Vagina (tissue), 2 donors: ENCODE data around the gene CCDC92B. TPM values are rescaled to one million over a fixed set of nuclear protein-coding genes. Genes with fewer than 3 reads are reported as not detected.

Experiments
- DNase-seq, 2 donors: peaks; one replicate each; pipeline ENCODE4 v3.0.0-alpha.2; 2017; ENCODE audit errors: extremely low spot score in 2 of 2
- H3K27ac ChIP-seq: fragments of 200-600 bp; sonication (generic); one replicate; pipeline ENCODE4 v1.5.1; 2019
- H3K27me3 ChIP-seq: fragments of 200-600 bp; sonication (generic); one replicate; pipeline ENCODE4 v1.5.1; 2019
- H3K36me3 ChIP-seq, 2 donors: fragments of 200-600 bp; sonication (generic); one replicate each; pipeline ENCODE4 v1.5.1; 2017 to 2019
- H3K4me1 ChIP-seq: fragments of 200-600 bp; sonication (generic); one replicate; pipeline ENCODE4 v1.5.1; 2019
- H3K4me3 ChIP-seq, 2 donors: fragments of 200-600 bp; sonication (generic); 1 replicate in 1 of 2; 2 replicates in 1 of 2; pipeline ENCODE4 v1.5.1; 2016 to 2019
- H3K9me3 ChIP-seq: fragments of 200-600 bp; sonication (generic); one replicate; pipeline ENCODE4 v1.5.1; 2019
- CTCF ChIP-seq, 3 experiments: fragments of 450-650 bp in 2 of 3; fragments of 200-600 bp in 1 of 3; sonication (generic) in 1 of 3; IDR thresholded peaks; one replicate each; pipeline ENCODE4 v1.5.1; 2017 to 2019; ENCODE audit warnings: antibody characterized with exemption in 3 of 3, mild to moderate bottlenecking in 2 of 3, moderate library complexity in 2 of 3
- POLR2A ChIP-seq, 2 donors: fragments of 450-650 bp; IDR thresholded peaks; one replicate each; pipeline ENCODE4 v1.6.1; 2017; ENCODE audit warnings: antibody characterized with exemption in 2 of 2, mild to moderate bottlenecking in 2 of 2, moderate library complexity in 2 of 2
- POLR2AphosphoS5 ChIP-seq, 2 donors: sonication (generic); formaldehyde crosslinking; IDR thresholded peaks; one replicate each; pipeline ENCODE4 v1.9.0; 2017; ENCODE audit warnings: antibody characterized with exemption in 2 of 2, mild to moderate bottlenecking in 2 of 2, low read depth in 1 of 2; ENCODE audit not compliant: insufficient read depth in 1 of 2
- intact Hi-C: fragments of 100-400 bp; cut with DNase I; formaldehyde crosslinking; loops from one replicate; pipeline ENCODE4 v1.15.1; 2023
- total RNA-seq: library from RNA; depleted of rRNA; stranded (reverse); fragments of >200 nt; gene quantifications from one replicate; pipeline ENCODE4 v1.2.3, GENCODE V29; 2016

The CCDC92B gene
- total RNA-seq, 1 donor from 2014 or later: 0.25 TPM

GRCh38 chr17:2707721-2708584 is 41.5 kb downstream of the CCDC92B start:
- H3K27ac ChIP-seq: no peak overlapping the region
- H3K27me3 ChIP-seq: no peaks in the 10 kb centered on the region
- H3K4me1 ChIP-seq: peaks cover 60% of the 10 kb centered on the region
- TF ChIP-seq CTCF (IDR thresholded peaks at IDR 0.05) (no peak), POLR2AphosphoS5 (IDR thresholded peaks at IDR 0.05; ENCODE audit: insufficient read depth in 1 of 2, low read depth in 1 of 2) (no peak), POLR2A (IDR thresholded peaks at IDR 0.05) (no peak)
- H3K36me3 ChIP-seq: peaks cover 0 to 12% of the 10 kb centered on the region in 2 donors
- DNase-seq: no peak
- no peaks in the 10 kb centered on the region for H3K9me3 ChIP-seq
- no peak overlapping the region for H3K4me3 ChIP-seq
- intact Hi-C loops: no loop called here

GRCh38 chr17:2706911-2707510 is 42.4 kb downstream of the CCDC92B start:
- no peak for DNase-seq
- intact Hi-C loops: no loop called here
- H3K27ac ChIP-seq: no peak overlapping the region
- peaks cover 0 to 21% of the 10 kb centered on the region in 2 donors for H3K36me3 ChIP-seq
- no peaks in the 10 kb centered on the region for H3K27me3 ChIP-seq
- TF ChIP-seq POLR2A (IDR thresholded peaks at IDR 0.05) (no peak), POLR2AphosphoS5 (IDR thresholded peaks at IDR 0.05; ENCODE audit: insufficient read depth in 1 of 2, low read depth in 1 of 2) (no peak), CTCF (IDR thresholded peaks at IDR 0.05) (no peak)
- H3K4me1 ChIP-seq: peaks cover 50% of the 10 kb centered on the region
- no peaks in the 10 kb centered on the region for H3K9me3 ChIP-seq
- no peak overlapping the region for H3K4me3 ChIP-seq

GRCh38 chr17:2705888-2706795 is 43.3 kb downstream of the CCDC92B start:
- H3K27ac ChIP-seq: no peak overlapping the region
- no peaks in the 10 kb centered on the region for H3K27me3 ChIP-seq
- TF ChIP-seq POLR2AphosphoS5 (IDR thresholded peaks at IDR 0.05; ENCODE audit: insufficient read depth in 1 of 2, low read depth in 1 of 2): no peak
- no peak for TF ChIP-seq CTCF (IDR thresholded peaks at IDR 0.05)
- no peak for TF ChIP-seq POLR2A (IDR thresholded peaks at IDR 0.05)
- no peak overlapping the region for H3K4me3 ChIP-seq
- H3K4me1 ChIP-seq: peaks cover 49% of the 10 kb centered on the region
- intact Hi-C loops: no loop called here
- no peaks in the 10 kb centered on the region for H3K9me3 ChIP-seq
- H3K36me3 ChIP-seq: peaks cover 0 to 30% of the 10 kb centered on the region in 2 donors
- no peak for DNase-seq

GRCh38 chr17:2705263-2705662 is 44.2 kb downstream of the CCDC92B start:
- peaks cover 41% of the 10 kb centered on the region for H3K4me1 ChIP-seq
- no peak for TF ChIP-seq CTCF (IDR thresholded peaks at IDR 0.05)
- TF ChIP-seq POLR2AphosphoS5 (IDR thresholded peaks at IDR 0.05; ENCODE audit: insufficient read depth in 1 of 2, low read depth in 1 of 2): no peak
- no peak for TF ChIP-seq POLR2A (IDR thresholded peaks at IDR 0.05)
- no peaks in the 10 kb centered on the region for H3K27me3 ChIP-seq
- no peak overlapping the region for H3K27ac ChIP-seq
- H3K36me3 ChIP-seq: peaks cover 0 to 39% of the 10 kb centered on the region in 2 donors
- H3K9me3 ChIP-seq: no peaks in the 10 kb centered on the region
- intact Hi-C loops: no loop called here
- no peak overlapping the region for H3K4me3 ChIP-seq
- DNase-seq: no peak
